ENCODE measurements around the gene ERICH6. TPM values are rescaled to one million over a fixed set of nuclear protein-coding genes. Genes with fewer than 3 reads are reported as not detected.

ERICH6 gene
- total and polyA plus RNA-seq, 4 donors, result 0.18 TPM; not detected in 3

DNA sequence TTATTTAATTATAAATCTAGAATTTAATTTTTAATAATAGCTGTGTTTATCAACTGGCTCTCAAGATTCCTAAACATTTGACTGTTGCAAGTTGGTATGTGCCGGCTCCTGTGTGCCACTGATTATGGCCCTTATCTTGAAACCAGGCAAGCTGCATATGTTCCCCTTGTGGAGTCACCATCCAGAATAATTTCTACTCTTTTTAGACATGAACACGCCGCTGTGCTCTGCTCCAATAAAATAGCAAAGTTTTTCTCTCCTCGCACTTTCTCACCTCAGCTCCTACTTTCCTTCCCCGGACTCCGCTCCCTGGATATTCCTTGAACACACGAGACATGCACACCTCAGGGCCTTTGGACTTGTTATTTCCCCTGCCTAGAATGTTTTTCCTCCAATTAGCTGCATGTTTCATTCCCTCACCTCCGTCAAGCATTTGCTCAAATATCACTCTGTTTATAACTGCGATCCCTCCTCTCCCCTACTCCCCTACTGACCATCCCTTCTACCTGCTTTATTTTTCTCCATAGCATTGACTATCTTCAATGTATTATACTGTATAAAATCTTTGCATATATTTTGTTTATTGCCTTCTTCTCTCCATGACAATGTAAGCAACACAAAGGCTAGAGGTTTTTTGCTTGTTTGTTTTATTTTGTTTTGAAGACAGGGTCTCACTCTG, 26.1 kb upstream of the ERICH6 start:
- H3K4me3 ChIP-seq (ENCODE audit: low read length in 2 of 2), result no peak overlapping the region
- no peaks in the 10 kb centered on the region for H3K4me1 ChIP-seq (ENCODE audit: control insufficient read depth in 1 of 2, insufficient read depth in 2 of 2, low read length in 2 of 2)
- ATAC-seq (ENCODE audit: low FRiP score), result no peak
- no peaks in the 10 kb centered on the region for H3K27me3 ChIP-seq (ENCODE audit: control insufficient read depth in 1 of 2, insufficient read depth in 2 of 2, low read length in 1 of 2)
- no peaks in the 10 kb centered on the region for H3K36me3 ChIP-seq (ENCODE audit: control insufficient read depth in 1 of 2, insufficient read depth in 2 of 2, low read length in 1 of 2)
- no peak overlapping the region for H3K27ac ChIP-seq (ENCODE audit: low read depth in 1 of 2, low read length in 2 of 2)
- no peak for DNase-seq
- WGBS, 2 donors, result 75 to 77% methylated on average over 9 of the region's 9 CpGs
- H3K9me3 ChIP-seq (ENCODE audit: control insufficient read depth, low read length), result no peaks in the 10 kb centered on the region
- intact Hi-C loops (cut with DNase I), result loop anchor here in 1 of 2 donors (10.0 kb wide), 1 partner anchor 425 kb away; no protein-coding TSS in a partner anchor

DNA sequence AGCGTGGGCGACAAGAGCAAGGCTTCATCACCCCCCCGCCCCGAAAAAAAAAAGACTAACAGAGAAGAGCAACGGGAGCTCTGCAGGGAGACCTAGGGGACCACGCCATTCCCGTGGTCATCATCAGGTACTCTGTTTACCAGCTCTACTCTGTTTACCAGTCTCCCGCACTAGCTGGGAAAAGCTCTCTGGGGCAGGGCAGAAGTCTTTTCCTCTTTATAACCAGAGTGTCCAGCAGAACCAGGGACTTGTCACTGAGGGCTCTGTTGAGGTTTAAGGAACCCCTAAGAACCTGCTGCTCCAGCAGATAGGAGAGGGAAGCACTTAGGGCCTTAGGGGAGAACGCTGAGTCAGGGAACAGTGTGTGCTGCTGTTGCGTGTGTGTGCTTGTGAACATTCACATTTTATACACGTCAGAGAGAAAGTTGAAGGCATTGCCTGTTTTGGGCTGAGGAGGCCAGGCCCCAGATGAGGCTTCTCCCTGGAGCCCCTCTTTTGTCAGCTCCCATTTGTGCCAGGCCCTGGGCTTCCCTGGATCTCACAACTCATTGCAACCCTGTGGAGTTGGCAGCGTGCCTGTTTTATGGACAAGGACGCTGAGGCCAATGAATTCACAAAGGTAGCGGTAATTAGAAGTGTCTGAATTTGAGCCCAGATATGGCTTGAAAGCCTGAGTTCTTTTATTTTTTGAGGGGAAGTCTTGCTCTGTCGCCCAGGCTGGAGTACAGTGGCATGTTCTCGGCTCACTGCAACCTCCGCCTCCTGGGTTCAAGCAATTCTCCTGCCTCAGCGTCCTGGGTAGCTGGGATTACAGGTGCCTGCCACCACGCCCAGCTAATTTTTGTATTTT, 24.2 kb upstream of the ERICH6 start:
- intact Hi-C loops (cut with DNase I), result loop anchor here in 1 of 2 donors (10.0 kb wide), 1 partner anchor 427 kb away; no protein-coding TSS in a partner anchor
- no peaks in the 10 kb centered on the region for H3K36me3 ChIP-seq (ENCODE audit: control insufficient read depth in 1 of 2, insufficient read depth in 2 of 2, low read length in 1 of 2)
- DNase-seq (peak in 1 of 2 donors; percentile 52), ATAC-seq (ENCODE audit: low FRiP score) (peak; percentile 47)
- H3K4me3 ChIP-seq (ENCODE audit: low read length in 2 of 2), result no peak overlapping the region
- no peaks in the 10 kb centered on the region for H3K4me1 ChIP-seq (ENCODE audit: control insufficient read depth in 1 of 2, insufficient read depth in 2 of 2, low read length in 2 of 2)
- no peaks in the 10 kb centered on the region for H3K27me3 ChIP-seq (ENCODE audit: control insufficient read depth in 1 of 2, insufficient read depth in 2 of 2, low read length in 1 of 2)
- no peaks in the 10 kb centered on the region for H3K9me3 ChIP-seq (ENCODE audit: control insufficient read depth, low read length)
- WGBS, 2 donors, result 90 to 91% methylated on average over 19 of the region's 19 CpGs
- H3K27ac ChIP-seq (ENCODE audit: low read depth in 1 of 2, low read length in 2 of 2), result no peak overlapping the region

DNA sequence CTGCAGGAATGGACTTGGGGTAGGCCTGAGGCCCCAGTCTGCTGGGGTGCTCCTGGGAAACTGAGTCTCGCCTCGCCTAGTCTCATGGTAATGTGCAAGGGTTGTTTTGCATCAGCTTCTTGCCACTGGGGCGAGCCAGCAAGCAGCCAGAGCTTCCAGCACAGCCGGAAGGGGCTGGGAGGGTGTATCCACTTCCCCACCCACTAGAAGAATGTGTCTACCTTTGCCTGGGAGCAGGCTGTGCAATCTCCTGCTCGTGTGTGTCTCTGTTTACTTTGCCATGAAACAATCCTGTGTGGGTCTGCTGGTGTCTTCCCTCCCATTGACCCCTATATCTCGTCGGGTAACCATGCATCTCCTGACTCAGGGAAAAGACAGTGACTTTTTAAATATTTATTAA, 21.8 kb upstream of the ERICH6 start:
- ATAC-seq (ENCODE audit: low FRiP score), result no peak

DNA sequence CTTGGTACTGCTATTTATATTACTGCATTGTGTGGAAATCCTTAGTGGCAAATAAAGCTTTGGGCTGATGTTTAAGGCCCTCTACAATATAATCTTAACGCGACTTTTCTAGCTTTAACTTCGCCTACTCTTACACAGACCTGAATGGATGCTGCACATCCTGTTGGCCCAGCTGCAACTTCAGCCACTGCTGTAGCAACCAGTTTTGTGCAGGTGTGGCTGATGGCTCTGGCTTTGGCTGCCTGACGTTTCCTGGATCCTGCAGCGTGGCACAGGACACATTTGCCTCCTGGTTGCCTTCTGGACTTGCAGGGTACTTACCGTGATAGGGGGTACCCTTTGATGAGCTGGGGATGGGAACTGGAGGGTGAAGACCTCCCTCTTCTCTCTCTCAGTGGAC, 20.2 kb upstream of the ERICH6 start:
- intact Hi-C loops (cut with DNase I), result loop anchor here in 1 of 2 donors (10.0 kb wide), 1 partner anchor 431 kb away; no protein-coding TSS in a partner anchor
- Histone ChIP-seq H3K4me1 (ENCODE audit: control insufficient read depth in 1 of 2, insufficient read depth in 2 of 2, low read length in 2 of 2) (no peaks in the 10 kb centered on the region), H3K4me3 (ENCODE audit: low read length in 2 of 2) (no peak overlapping the region), H3K36me3 (ENCODE audit: control insufficient read depth in 1 of 2, insufficient read depth in 2 of 2, low read length in 1 of 2) (no peaks in the 10 kb centered on the region), H3K27me3 (ENCODE audit: control insufficient read depth in 1 of 2, insufficient read depth in 2 of 2, low read length in 1 of 2) (no peaks in the 10 kb centered on the region), H3K27ac (ENCODE audit: low read depth in 1 of 2, low read length in 2 of 2) (no peak overlapping the region), H3K9me3 (ENCODE audit: control insufficient read depth, low read length) (no peaks in the 10 kb centered on the region)
- 76 to 88% methylated on average over 6 of the region's 6 CpGs for WGBS, 2 donors
- DNase-seq (no peak), ATAC-seq (ENCODE audit: low FRiP score) (no peak)

More for the DNA sequence above, 21.8 kb upstream of the ERICH6 start:
- Histone ChIP-seq H3K27ac (ENCODE audit: low read depth in 1 of 2, low read length in 2 of 2) (no peak overlapping the region), H3K4me1 (ENCODE audit: control insufficient read depth in 1 of 2, insufficient read depth in 2 of 2, low read length in 2 of 2) (no peaks in the 10 kb centered on the region), H3K27me3 (ENCODE audit: control insufficient read depth in 1 of 2, insufficient read depth in 2 of 2, low read length in 1 of 2) (no peaks in the 10 kb centered on the region), H3K4me3 (ENCODE audit: low read length in 2 of 2) (no peak overlapping the region), H3K9me3 (ENCODE audit: control insufficient read depth, low read length) (no peaks in the 10 kb centered on the region), H3K36me3 (ENCODE audit: control insufficient read depth in 1 of 2, insufficient read depth in 2 of 2, low read length in 1 of 2) (no peaks in the 10 kb centered on the region)
- WGBS, 2 donors, result 93% methylated on average over 7 of the region's 7 CpGs
- intact Hi-C loops (cut with DNase I), result loop anchor here in 1 of 2 donors (10.0 kb wide), 1 partner anchor 429 kb away; no protein-coding TSS in a partner anchor
- DNase-seq, result no peak

DNA sequence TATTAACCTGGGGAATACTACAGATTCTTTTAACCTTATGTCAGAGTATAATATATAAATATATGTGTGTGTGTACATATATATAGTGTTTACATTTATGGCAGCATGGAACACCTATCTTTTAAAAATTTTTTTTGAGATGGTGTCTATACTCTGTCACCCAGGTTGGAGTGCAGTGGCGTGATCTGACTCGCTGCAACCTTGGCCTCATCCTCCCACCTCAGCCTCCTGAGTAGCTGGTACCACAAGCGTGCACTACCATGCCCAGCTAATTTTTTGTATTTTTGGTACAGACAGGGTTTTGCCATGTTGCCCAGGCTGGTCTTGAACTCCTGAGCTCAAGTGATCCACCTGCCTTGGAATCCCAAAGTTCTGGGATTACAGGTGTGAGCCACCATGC, 18.5 kb upstream of the ERICH6 start:
- intact Hi-C loops (cut with DNase I), result loop anchor here in 1 of 2 donors (10.0 kb wide), 1 partner anchor 433 kb away; no protein-coding TSS in a partner anchor
- no peak for ATAC-seq (ENCODE audit: low FRiP score)
- Histone ChIP-seq H3K27me3 (ENCODE audit: control insufficient read depth in 1 of 2, insufficient read depth in 2 of 2, low read length in 1 of 2) (no peaks in the 10 kb centered on the region), H3K36me3 (ENCODE audit: control insufficient read depth in 1 of 2, insufficient read depth in 2 of 2, low read length in 1 of 2) (no peaks in the 10 kb centered on the region), H3K4me1 (ENCODE audit: control insufficient read depth in 1 of 2, insufficient read depth in 2 of 2, low read length in 2 of 2) (no peaks in the 10 kb centered on the region), H3K4me3 (ENCODE audit: low read length in 2 of 2) (no peak overlapping the region), H3K27ac (ENCODE audit: low read depth in 1 of 2, low read length in 2 of 2) (no peak overlapping the region), H3K9me3 (ENCODE audit: control insufficient read depth, low read length) (no peaks in the 10 kb centered on the region)
- WGBS, 2 donors, result 94 to 95% methylated on average over 3 of the region's 3 CpGs
- DNase-seq, result no peak

DNA sequence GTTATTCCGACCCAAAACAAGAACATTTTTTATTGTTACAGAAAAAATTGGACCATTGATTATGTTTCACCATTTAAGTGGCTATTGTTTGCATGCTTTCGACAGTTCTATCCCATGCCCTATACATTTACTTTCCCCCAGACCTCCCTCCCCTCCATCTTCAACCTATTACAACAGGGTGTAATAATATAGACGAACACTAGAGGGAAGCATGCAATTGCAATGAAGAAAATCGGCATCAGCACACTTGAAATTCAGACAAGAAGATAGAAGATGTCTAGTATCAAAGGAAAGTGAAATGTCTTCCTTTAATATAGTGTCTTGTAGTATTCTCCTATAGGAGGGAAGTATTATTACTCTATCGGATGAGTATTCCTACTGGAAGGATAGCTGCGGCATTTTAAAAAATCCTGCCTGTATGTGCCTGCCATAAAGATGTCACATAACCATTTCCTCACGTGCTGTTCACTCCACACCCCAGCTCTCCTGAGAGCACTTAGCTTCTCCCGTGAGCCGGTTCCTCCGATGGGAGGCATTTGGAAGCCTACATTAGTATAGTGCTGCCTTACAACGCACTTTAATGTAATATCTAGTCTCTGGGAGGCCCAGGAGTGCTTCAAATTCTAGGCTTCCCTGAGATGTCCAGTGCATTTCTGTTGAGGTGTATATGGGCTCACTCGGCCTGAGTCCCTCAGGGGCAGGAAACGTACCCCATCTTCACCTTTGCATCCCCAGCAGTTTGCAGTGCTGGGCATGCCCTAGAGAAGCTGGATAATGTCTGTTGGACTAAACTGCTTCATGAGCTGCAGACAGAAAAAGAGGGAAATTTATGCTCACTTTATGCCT, 17.8 kb upstream of the ERICH6 start:
- no peaks in the 10 kb centered on the region for H3K4me1 ChIP-seq (ENCODE audit: control insufficient read depth in 1 of 2, insufficient read depth in 2 of 2, low read length in 2 of 2)
- ATAC-seq (ENCODE audit: low FRiP score), result peak; percentile 78
- H3K4me3 ChIP-seq (ENCODE audit: low read length in 2 of 2), result no peak overlapping the region
- whole genome bisulfite sequencing, 2 donors, result 9 to 11% methylated on average over 13 of the region's 13 CpGs
- no peak for DNase-seq
- no peaks in the 10 kb centered on the region for H3K36me3 ChIP-seq (ENCODE audit: control insufficient read depth in 1 of 2, insufficient read depth in 2 of 2, low read length in 1 of 2)
- H3K27me3 ChIP-seq (ENCODE audit: control insufficient read depth in 1 of 2, insufficient read depth in 2 of 2, low read length in 1 of 2), result no peaks in the 10 kb centered on the region
- intact Hi-C loops (cut with DNase I), result loop anchor here (2.0 to 10.0 kb wide), 3 partner anchors 143 to 433 kb away; no protein-coding TSS in a partner anchor
- H3K27ac ChIP-seq (ENCODE audit: low read depth in 1 of 2, low read length in 2 of 2), result no peak overlapping the region
- H3K9me3 ChIP-seq (ENCODE audit: control insufficient read depth, low read length), result no peaks in the 10 kb centered on the region

DNA sequence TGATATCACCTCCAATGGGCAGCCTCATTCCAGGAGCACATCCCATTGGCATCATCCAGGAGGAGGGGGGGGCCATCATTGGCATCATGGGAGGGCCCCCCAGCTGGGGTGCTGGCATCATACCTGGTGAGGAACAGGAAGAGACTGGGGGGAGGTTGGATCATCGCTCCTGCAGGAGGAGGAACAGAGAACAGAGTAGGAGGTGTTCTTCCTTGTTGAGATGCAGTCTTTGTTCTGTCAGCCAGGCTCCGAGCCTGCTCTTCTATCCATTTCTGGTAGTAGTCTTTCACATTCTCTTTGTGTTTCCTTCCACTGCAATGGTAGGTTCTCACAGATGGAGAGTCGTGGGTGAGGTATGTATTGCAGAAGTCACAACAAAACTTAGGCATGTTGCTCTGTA, 16.7 kb upstream of the ERICH6 start:
- 72 to 76% methylated on average over 3 of the region's 3 CpGs for WGBS, 2 donors
- intact Hi-C loops (cut with DNase I), result loop anchor here (2.0 to 10.0 kb wide), 3 partner anchors 144 to 434 kb away; no protein-coding TSS in a partner anchor
- DNase-seq (no peak), ATAC-seq (ENCODE audit: low FRiP score) (no peak)
- Histone ChIP-seq H3K4me3 (ENCODE audit: low read length in 2 of 2) (no peak overlapping the region), H3K4me1 (ENCODE audit: control insufficient read depth in 1 of 2, insufficient read depth in 2 of 2, low read length in 2 of 2) (no peaks in the 10 kb centered on the region), H3K27ac (ENCODE audit: low read depth in 1 of 2, low read length in 2 of 2) (no peak overlapping the region), H3K9me3 (ENCODE audit: control insufficient read depth, low read length) (no peaks in the 10 kb centered on the region), H3K36me3 (ENCODE audit: control insufficient read depth in 1 of 2, insufficient read depth in 2 of 2, low read length in 1 of 2) (no peaks in the 10 kb centered on the region), H3K27me3 (ENCODE audit: control insufficient read depth in 1 of 2, insufficient read depth in 2 of 2, low read length in 1 of 2) (no peaks in the 10 kb centered on the region)

DNA sequence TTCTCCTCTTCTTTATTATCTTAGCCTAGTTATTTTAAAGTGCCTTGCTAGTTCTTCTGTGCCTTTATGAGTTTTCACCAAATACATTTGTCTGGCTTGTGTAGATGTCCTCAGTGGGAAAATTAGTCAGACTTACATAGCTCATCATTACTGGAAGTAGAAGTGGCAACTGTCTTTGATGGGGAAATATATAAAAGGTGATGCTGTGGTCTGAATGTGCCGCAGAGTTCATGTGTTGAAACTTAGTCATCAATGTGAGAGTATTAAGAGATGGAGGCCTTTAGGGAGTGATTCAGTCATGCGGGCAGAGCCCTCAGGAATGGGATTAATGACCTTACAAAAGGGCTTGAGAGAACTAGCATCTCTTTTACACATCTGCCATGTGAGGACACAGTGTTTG, 6.4 kb upstream of the ERICH6 start:
- DNase-seq (no peak), ATAC-seq (ENCODE audit: low FRiP score) (no peak)
- H3K4me1 ChIP-seq (ENCODE audit: control insufficient read depth in 1 of 2, insufficient read depth in 2 of 2, low read length in 2 of 2), result no peaks in the 10 kb centered on the region
- intact Hi-C loops (cut with DNase I), result no loop called here
- no peaks in the 10 kb centered on the region for H3K27me3 ChIP-seq (ENCODE audit: control insufficient read depth in 1 of 2, insufficient read depth in 2 of 2, low read length in 1 of 2)
- H3K36me3 ChIP-seq (ENCODE audit: control insufficient read depth in 1 of 2, insufficient read depth in 2 of 2, low read length in 1 of 2), result no peaks in the 10 kb centered on the region
- H3K9me3 ChIP-seq (ENCODE audit: control insufficient read depth, low read length), result no peaks in the 10 kb centered on the region
- WGBS, 2 donors, result 96 to 98% methylated on average over 2 of the region's 2 CpGs
- no peak overlapping the region for H3K27ac ChIP-seq (ENCODE audit: low read depth in 1 of 2, low read length in 2 of 2)
- H3K4me3 ChIP-seq (ENCODE audit: low read length in 2 of 2), result no peak overlapping the region
